Activated gamma-delta T cell (primary cell): ENCODE measurements around the gene ZNF519.

Experiments
- DNase-seq: peaks from one replicate; lab custom pipeline; 2025; lab: John Stamatoyannopoulos, UW

Gene ZNF519

DNA sequence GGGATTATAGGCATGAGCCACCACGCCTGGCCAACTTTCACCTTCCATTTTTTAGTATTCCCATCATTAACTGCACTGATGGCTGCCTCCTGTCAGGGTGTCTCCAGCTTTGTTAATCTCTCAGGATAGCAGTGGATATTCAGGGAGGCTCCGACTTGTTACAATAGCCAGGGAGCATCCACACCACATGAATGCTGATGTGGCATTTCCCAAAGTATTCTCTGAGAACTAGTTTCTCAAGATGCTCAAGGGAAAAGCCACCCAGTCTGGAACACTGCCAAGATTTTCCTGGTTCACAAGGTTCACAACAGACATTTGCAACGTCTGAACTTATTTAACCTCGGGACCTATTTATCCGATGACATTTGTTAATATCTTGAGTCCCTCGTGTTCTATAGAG, 33.8 kb downstream of the ZNF519 start:
- no peak for DNase-seq

DNA sequence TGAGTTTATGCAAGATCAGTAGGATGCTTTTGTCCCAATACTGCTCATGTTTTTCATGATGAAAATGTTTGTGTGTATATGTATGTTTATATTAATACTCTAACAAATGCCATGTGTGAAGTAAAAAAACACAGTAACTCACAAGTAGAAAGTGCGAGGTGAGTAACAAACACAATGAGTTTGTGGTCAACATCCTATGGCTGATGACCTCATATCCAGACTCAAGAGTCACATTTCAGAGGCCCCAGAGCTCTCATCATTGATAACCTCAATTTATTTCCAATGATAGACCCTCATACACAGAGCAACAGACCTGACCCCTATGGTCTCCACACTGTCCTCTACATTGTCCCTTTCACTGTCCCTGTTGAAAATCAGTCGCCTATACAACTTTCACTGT, 34.5 kb downstream of the ZNF519 start:
- no peak for DNase-seq

DNA sequence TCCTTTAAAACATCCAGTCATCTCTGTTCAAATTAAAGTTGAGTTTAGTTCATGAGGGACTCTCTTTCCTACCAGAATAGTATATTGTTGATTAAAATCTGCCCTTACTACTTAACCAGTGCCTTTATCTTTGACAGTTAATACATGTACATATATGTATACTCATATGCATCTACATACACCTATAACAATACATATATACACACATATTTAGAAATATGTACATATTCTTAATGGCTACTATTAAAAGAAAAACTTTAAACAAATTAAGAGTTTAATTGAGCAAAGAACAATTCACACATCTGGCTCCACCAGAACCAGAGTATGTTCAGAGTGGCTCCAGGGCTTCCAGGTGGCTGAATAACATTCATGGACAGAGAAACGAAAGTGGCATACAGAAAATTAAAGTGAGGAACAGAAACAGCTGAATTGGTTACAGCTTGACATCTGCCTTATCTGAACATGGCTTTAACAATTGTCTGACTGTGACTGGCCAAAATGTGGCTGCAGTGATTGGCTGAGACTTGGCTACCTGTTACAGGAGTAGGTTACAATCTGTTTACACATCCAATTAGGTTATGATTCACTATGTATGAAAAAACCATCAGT, 38.8 kb downstream of the ZNF519 start:
- no peak for DNase-seq

DNA sequence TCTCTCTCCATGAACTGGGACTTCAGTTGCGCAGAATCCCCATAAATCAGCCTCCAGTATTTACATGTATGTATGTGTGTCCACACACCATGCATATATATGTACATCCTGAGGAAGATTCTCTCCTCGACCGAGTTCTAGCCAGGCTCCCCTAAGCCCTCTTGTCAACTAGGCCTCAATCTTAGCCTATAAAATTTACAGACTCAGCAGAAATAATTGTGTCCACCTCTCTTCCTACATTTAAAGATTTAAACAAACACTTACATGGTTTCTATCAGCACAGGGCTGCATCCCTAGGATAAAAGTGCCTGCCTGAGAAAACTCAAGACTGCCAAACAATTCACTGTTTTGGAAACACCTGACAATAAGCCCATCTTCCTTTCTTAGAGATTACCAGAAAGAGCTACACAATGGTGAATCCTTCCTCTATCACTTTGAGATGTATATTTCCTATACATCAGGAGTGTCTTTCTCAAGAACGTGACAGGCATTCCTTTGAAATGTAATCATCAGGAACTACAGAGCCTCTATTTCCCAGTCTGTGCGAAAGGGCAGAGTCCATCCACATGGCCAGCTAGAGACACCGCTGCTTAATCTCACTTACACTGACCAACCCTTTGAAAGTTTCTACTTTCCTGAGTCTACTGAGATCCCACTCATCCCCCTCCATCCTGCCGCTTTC, 39.5 kb downstream of the ZNF519 start:
- no peak for DNase-seq

DNA sequence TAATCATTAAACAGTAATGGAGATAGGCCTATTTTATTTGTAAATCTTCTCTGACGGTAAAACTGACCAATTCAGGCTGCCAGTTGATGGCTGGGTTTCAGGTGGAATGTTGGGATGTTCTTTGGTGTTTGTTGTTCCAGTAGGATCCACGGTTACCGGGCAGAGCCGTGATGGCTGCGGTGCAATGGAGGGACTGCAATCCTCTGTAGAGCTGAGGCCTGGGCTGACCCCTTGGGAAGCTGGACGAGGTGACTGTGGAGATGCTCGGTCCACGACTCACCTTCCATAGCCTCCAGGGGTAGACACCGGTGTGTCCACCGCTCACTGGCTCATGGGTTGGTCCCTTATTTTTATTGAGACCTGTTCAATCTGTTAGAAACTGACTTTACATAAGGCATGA, 42.5 kb downstream of the ZNF519 start:
- no peak for DNase-seq

DNA sequence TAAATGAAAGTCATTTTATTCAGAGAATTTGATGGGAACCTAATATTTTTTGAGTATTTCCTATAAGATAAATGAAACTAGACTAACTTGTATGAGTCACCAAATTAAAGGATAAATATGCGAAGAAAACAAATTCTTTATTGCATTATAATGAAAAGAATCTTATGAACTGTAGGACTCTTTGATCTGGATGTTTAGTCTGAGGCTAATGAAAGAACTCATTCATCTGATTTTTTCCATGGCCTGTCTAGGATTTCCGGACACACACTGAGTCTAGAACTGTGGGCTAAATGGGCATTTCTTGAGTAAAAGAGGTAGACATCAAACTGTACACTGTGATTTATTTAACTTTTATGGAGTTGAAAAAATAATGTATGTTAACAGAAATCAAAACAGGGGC, 43.0 kb downstream of the ZNF519 start:
- DNase-seq, result no peak

DNA sequence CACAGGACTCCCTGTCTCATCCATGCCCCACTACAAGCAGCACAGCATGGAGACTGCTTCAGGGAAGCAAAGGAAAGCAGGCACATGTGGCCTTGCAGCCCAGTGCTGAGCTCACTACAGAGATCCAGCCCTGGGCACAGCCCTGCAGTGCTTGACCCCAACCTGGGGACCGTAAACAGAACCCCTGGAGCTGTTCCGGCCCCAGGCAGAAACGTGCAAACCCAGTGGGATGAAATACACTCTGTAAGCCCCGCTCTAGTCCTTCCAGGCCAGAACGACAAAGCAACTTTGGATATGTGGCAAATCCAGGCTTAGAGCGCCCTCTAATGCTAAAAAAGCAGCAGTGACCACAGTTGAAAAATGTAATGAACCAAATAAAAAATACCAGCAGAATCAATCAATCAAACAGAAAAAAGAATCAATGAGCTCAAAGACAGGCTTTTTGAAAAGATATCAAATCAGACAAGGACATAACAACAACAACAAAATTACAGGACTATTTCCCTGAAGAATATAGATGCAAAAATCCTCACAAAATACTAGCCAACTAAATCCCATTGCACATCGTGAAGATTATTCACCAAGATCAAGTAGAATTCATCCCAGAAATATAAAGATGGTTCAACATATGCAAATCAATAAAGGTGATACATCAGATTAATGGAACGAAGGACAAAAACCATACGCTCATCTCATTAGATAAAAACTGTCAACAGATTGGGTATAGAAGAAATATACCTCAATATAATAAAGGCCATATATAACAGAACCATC, 45.6 kb downstream of the ZNF519 start:
- no peak for DNase-seq

DNA sequence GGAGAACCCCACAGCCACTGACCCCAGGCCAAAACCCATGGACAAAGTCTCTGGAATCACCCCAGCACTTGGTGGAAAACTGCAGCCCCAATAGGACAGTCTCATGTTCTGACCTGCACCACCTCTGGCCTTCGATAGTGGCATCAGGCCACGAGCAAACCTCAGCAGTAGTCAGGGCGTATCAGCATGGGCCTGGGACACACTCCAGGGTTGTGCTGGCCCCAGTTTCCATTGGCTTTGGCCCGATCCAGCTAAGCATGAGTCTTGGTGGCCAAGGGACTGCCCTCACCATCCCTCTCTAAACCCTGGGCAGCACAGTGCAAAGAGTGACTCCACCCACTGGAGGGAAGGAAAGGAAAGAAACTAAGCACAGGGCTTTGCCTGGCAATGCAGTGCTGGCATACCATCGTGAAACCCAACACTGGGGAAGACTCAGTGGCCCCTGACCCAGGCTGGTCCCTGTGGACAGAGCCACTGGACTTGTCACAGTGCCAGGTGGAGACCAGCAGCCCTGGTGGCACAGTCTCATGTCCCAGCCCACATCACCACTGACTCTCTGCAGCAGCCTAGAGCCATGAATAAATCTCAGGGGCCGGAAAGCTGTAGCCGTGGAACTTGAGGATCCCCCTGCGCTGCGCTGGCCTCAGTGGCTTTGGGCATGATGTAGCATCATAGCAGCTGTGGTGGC, 46.3 kb downstream of the ZNF519 start:
- DNase-seq, result no peak

DNA sequence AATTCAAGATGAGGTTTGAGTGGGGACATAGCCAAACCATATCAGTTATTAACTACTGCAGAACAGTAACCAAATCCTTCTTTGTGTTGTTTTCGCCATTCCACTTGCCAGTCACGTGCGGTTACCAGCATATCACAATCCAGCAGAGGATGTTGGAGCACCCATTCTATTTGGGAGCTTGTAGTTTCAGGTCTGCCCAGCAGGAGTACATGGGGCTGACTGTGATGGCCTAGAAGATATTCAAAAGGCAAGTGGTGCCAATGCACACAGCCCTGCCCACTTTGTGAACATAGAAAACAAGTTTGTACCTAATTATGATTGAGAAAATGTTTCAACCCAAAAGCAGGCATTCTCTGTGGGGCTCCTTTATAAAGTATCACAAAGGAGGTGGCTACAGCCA, 57.0 kb downstream of the ZNF519 start:
- DNase-seq, result no peak

DNA sequence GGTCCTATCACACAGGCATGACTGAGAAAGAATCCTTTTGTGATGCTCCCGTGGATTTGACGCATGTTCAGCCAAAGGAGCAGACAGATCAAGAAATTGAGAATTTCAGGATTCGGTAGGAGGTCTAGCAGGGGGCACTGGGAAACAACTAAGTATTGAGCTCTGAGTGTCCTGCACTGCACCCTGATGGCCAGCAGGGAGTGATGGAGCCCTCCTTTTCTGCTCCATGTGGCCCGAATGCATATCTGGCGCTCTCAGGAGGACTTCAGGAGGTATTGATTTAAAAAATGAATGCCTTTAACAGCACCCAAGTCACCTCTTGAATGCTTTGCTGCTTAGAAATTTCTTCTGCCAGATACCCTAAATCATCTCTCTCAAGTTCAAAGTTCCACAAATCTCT, 58.0 kb downstream of the ZNF519 start:
- DNase-seq, result no peak

DNA sequence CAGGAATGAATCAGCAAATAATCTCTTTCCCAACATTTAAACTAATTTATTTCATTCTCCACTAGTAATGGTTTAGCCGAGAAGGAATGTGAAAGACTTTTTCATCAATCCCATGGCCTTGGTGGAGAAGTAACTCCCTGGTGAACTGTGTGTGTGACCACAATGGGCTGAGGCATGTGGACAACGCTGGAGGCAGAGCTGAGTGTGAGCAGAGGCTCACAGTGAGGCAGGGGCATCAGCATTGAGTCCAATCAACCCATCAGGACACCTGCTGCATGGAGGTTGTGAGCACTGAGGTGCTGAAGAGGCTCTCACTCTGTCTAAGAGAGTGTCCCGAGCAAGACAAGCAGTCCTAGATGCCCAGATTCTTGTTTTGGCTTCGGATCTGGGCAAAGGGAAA, 78.6 kb downstream of the ZNF519 start:
- DNase-seq, result no peak
